Endothelial cell of umbilical vein (primary cell): Measurements from ENCODE around the gene TMEM18.

Source experiments
- EZH2 ChIP-seq: IDR thresholded peaks from 2 replicates; pipeline ENCODE4 v1.6.1; 2012; ENCODE audit warnings: borderline replicate concordance, low read depth, mild to moderate bottlenecking, moderate library complexity, low read length, inconsistent platforms; ENCODE audit not compliant: severe bottlenecking
- FOS ChIP-seq: IDR thresholded peaks from 2 replicates; pipeline ENCODE4 v1.6.1; 2011; ENCODE audit warnings: mild to moderate bottlenecking, low read length, moderate library complexity, borderline replicate concordance; ENCODE audit not compliant: insufficient read depth
- GATA2 ChIP-seq: IDR thresholded peaks from 2 replicates; pipeline ENCODE4 v1.7.0; 2011; ENCODE audit warnings: low read depth, mild to moderate bottlenecking, moderate library complexity, mixed read lengths, low read length; ENCODE audit not compliant: insufficient read length, insufficient read depth
- JUN ChIP-seq: IDR thresholded peaks from 2 replicates; pipeline ENCODE4 v1.6.1; 2011; ENCODE audit warnings: borderline replicate concordance, low read depth; ENCODE audit not compliant: insufficient read length, insufficient read depth
- MAX ChIP-seq: IDR thresholded peaks from 2 replicates; pipeline ENCODE4 v1.6.1; 2011; ENCODE audit not compliant: insufficient read depth, insufficient read length
- MYC ChIP-seq: IDR thresholded peaks from one replicate; pipeline ENCODE4 v1.6.1; 2011; ENCODE audit warnings: mild to moderate bottlenecking, low read depth, low read length
- POLR2A ChIP-seq: IDR thresholded peaks from 2 replicates; pipeline ENCODE4 v1.6.1; 2012; ENCODE audit warnings: low read depth, mild to moderate bottlenecking, control low read depth, low read length
- POLR2AphosphoS5 ChIP-seq: IDR thresholded peaks from 2 replicates; pipeline ENCODE4 v1.6.1; 2012; ENCODE audit warnings: low read depth, mild to moderate bottlenecking, control low read depth, low read length, moderate library complexity; ENCODE audit not compliant: insufficient read depth
- TF ChIP-seq, protein P1 (sequence below), 2 donors: IDR thresholded peaks; 1 replicate in 1 of 2; 2 replicates in 1 of 2; pipeline ENCODE4 v1.5.1; 2011; ENCODE audit warnings: low read length in 2 of 2, mild to moderate bottlenecking in 2 of 2, moderate library complexity in 2 of 2, control low read depth in 1 of 2, inconsistent platforms in 1 of 2, low read depth in 1 of 2; ENCODE audit not compliant: insufficient read depth in 1 of 2; ENCODE audit errors: extremely low read depth in 1 of 2

GRCh38 chr2:654896-655295, 22.3 kb downstream of the TMEM18 start:
- TF ChIP-seq, protein P1, sequence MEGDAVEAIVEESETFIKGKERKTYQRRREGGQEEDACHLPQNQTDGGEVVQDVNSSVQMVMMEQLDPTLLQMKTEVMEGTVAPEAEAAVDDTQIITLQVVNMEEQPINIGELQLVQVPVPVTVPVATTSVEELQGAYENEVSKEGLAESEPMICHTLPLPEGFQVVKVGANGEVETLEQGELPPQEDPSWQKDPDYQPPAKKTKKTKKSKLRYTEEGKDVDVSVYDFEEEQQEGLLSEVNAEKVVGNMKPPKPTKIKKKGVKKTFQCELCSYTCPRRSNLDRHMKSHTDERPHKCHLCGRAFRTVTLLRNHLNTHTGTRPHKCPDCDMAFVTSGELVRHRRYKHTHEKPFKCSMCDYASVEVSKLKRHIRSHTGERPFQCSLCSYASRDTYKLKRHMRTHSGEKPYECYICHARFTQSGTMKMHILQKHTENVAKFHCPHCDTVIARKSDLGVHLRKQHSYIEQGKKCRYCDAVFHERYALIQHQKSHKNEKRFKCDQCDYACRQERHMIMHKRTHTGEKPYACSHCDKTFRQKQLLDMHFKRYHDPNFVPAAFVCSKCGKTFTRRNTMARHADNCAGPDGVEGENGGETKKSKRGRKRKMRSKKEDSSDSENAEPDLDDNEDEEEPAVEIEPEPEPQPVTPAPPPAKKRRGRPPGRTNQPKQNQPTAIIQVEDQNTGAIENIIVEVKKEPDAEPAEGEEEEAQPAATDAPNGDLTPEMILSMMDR (IDR thresholded peaks at IDR 0.05; ENCODE audit: extremely low read depth in 1 of 2, insufficient read depth in 1 of 2, low read depth in 1 of 2, low read length in 2 of 2) = no peak
- no peak for TF ChIP-seq JUN
- no peak for TF ChIP-seq POLR2A
- TF ChIP-seq POLR2AphosphoS5 = no peak
- TF ChIP-seq EZH2 = no peak
- TF ChIP-seq MAX = no peak
- TF ChIP-seq MYC = no peak
- no peak for TF ChIP-seq GATA2
- TF ChIP-seq FOS = no peak
